HG02938 (cell line): ENCODE data around the gene PGBD2.
A peak's percentile ranks its signal among the peaks of the same experiment; 100 is the strongest.
"Not testable (repeated sequence)": the region's sequence is repeated elsewhere in the genome, so short reads cannot be mapped to it uniquely, and the experiment has no call there.

Experiments used
- ATAC-seq: cut with Tn5 transposase; IDR thresholded peaks from one replicate; pipeline ENCODE4 v1.9.1; 2021; ENCODE audit warnings: mild to moderate bottlenecking, moderate library complexity; ENCODE audit not compliant: unreplicated experiment

The PGBD2 gene

GRCh38 chr1:248906009-248906752, at the start of gene PGBD2:
TSS of gene PGBD2 (plus strand) at chr1:248906235. CDS start at chr1:248913863, 7,628 bp downstream.
- ATAC-seq = peak; percentile 88

- no peak for ATAC-seq
Measured at GRCh38 chr1:248857201-248857600, 48.8 kb upstream of the PGBD2 start.

- ATAC-seq = peak; percentile 0
Measured at GRCh38 chr1:248857749-248858095, 48.3 kb upstream of the PGBD2 start.

GRCh38 chr1:248858096-248858890, 47.7 kb upstream of the PGBD2 start:
- ATAC-seq = peak; percentile 42

GRCh38 chr1:248858891-248859889, 46.8 kb upstream of the PGBD2 start, which contains the start of gene ZNF692:
TSS of gene ZNF692 (minus strand) at chr1:248859085. CDS start at chr1:248858309, 776 bp downstream.
- peak; percentile 68 for ATAC-seq

GRCh38 chr1:248860007-248860406, 46.0 kb upstream of the PGBD2 start:
- ATAC-seq = no peak

GRCh38 chr1:248861616-248862015, 44.4 kb upstream of the PGBD2 start:
- ATAC-seq = no peak

GRCh38 chr1:248862695-248862997, 43.4 kb upstream of the PGBD2 start:
- ATAC-seq = peak; percentile 5

- ATAC-seq = peak; percentile 50
Measured at GRCh38 chr1:248862998-248863881, 42.8 kb upstream of the PGBD2 start.

- no peak for ATAC-seq
Measured at GRCh38 chr1:248871837-248872401, 34.1 kb upstream of the PGBD2 start.

- peak; percentile 28 for ATAC-seq
Measured at GRCh38 chr1:248872752-248873408, 33.2 kb upstream of the PGBD2 start.

- peak; percentile 73 for ATAC-seq
Measured at GRCh38 chr1:248873409-248873992, 32.5 kb upstream of the PGBD2 start.

GRCh38 chr1:248873993-248874533, 32.0 kb upstream of the PGBD2 start:
- peak; percentile 57 for ATAC-seq

GRCh38 chr1:248881261-248881660, 24.8 kb upstream of the PGBD2 start:
- ATAC-seq = no peak

GRCh38 chr1:248882427-248882826, 23.6 kb upstream of the PGBD2 start:
- not testable (repeated sequence) for ATAC-seq

- ATAC-seq = no peak
Measured at GRCh38 chr1:248884632-248885295, 21.3 kb upstream of the PGBD2 start.

GRCh38 chr1:248885646-248886045, 20.4 kb upstream of the PGBD2 start:
- no peak for ATAC-seq
